Measurements from ENCODE around the gene KCTD4. TPM values are rescaled to one million over a fixed set of nuclear protein-coding genes. Genes with fewer than 3 reads are reported as not detected.
"Not testable (repeated sequence)": the region's sequence is repeated elsewhere in the genome, so short reads cannot be mapped to it uniquely, and the experiment has no call there.

Gene KCTD4
- total RNA-seq (not detected), polyA plus RNA-seq (under 1 TPM in 1 of 3 donors, not detected in 2; 0.16 TPM), total RNA-seq (0 reads per million in 6 experiments)

- Mint-ChIP-seq H3K36me3 (peaks cover 0 to 36% (median 18%) of the 10 kb centered on the region in 3 donors), H3K27ac (no peak within 1 kb of the TSS), H3K9me3 (no peaks in the 10 kb centered on the region)
These were observed at the start of gene KCTD4 for GRCh38 chr13:45200701-45201232. Gene KCTD4, minus strand, starts transcription at chr13:45201045. Its CDS starts 6,478 bp downstream, at chr13:45194567.

GRCh38 chr13:45249662-45250061, 48.8 kb upstream of the KCTD4 start:
- Mint-ChIP-seq H3K27ac (no peak overlapping the region), H3K4me1 (peaks cover 0 to 2% (median 0%) of the 10 kb centered on the region in 4 donors), H3K36me3 (peaks cover 0 to 25% (median 13%) of the 10 kb centered on the region in 3 donors), H3K27me3 (no peaks in the 10 kb centered on the region), H3K9me3 (peaks cover 0 to 2% (median 0%) of the 10 kb centered on the region in 9 donors), H3K4me3 (no peak overlapping the region)
- ATAC-seq (no peak), DNase-seq (no peak)
- POLR2A ChIA-PET, result interaction anchor here (0.6 to 0.7 kb wide), 2 partner anchors 10 to 394 kb away, joined by 3 to 4 read pairs; no protein-coding TSS in a partner anchor

More at GRCh38 chr13:45200701-45201232, at the start of gene KCTD4:
- POLR2A ChIA-PET, result no interaction called here
- Mint-ChIP-seq H3K4me1 (peaks cover 0 to 13% (median 8%) of the 10 kb centered on the region in 4 donors), H3K4me3 (no peak within 1 kb of the TSS), H3K27me3 (no peaks in the 10 kb centered on the region)
- DNase-seq (no peak), ATAC-seq (no peak)

- H3K4me1 Mint-ChIP-seq, result peaks cover 2 to 15% (median 8%) of the 10 kb centered on the region in 4 donors
- H3K9me3 Mint-ChIP-seq, H3K36me3 Mint-ChIP-seq, H3K4me3 Mint-ChIP-seq, DNase-seq, POLR2A ChIA-PET, H3K27me3 Mint-ChIP-seq, H3K27ac Mint-ChIP-seq, ATAC-seq: not testable (repeated sequence)
These were observed 43.9 kb upstream of the KCTD4 start for GRCh38 chr13:45244736-45245135.

GRCh38 chr13:45243077-45243476, 42.2 kb upstream of the KCTD4 start:
- ATAC-seq, result no peak
- POLR2A ChIA-PET, result no interaction called here

GRCh38 chr13:45242524-45242923, 41.7 kb upstream of the KCTD4 start:
- ATAC-seq, result no peak
- H3K4me3 Mint-ChIP-seq, result no peak overlapping the region
- DNase-seq, result no peak
- H3K4me1 Mint-ChIP-seq, result peaks cover 4 to 15% (median 10%) of the 10 kb centered on the region in 4 donors
- POLR2A ChIA-PET, result no interaction called here
- H3K36me3 Mint-ChIP-seq, result peaks cover 0 to 12% (median 2%) of the 10 kb centered on the region in 3 donors
- peak overlapping the region in 1 of 10 donors; percentile 12 for H3K27ac Mint-ChIP-seq
- no peaks in the 10 kb centered on the region for H3K27me3 Mint-ChIP-seq
- H3K9me3 Mint-ChIP-seq, result peaks cover 0 to 2% (median 0%) of the 10 kb centered on the region in 9 donors

More at GRCh38 chr13:45243077-45243476, 42.2 kb upstream of the KCTD4 start:
- Mint-ChIP-seq H3K27me3 (no peaks in the 10 kb centered on the region), H3K36me3 (peaks cover 0 to 11% (median 5%) of the 10 kb centered on the region in 3 donors), H3K4me1 (peaks cover 4 to 15% (median 10%) of the 10 kb centered on the region in 4 donors), H3K27ac (no peak overlapping the region), H3K4me3 (no peak overlapping the region), H3K9me3 (peaks cover 0 to 2% (median 0%) of the 10 kb centered on the region in 9 donors)
- no peak for DNase-seq

- no peak for ATAC-seq
- peaks cover 0 to 12% (median 0%) of the 10 kb centered on the region in 3 donors for H3K36me3 Mint-ChIP-seq
- H3K9me3 Mint-ChIP-seq, result peaks cover 0 to 2% (median 0%) of the 10 kb centered on the region in 9 donors
- H3K27me3 Mint-ChIP-seq, result no peaks in the 10 kb centered on the region
- H3K27ac Mint-ChIP-seq, result peak overlapping the region in 4 of 10 donors; percentile 3 to 12 (median 4)
- H3K4me1 Mint-ChIP-seq, result peaks cover 4 to 15% (median 10%) of the 10 kb centered on the region in 4 donors
- DNase-seq, result no peak
- H3K4me3 Mint-ChIP-seq, result no peak overlapping the region
- POLR2A ChIA-PET, result no interaction called here
These were observed 41.2 kb upstream of the KCTD4 start for GRCh38 chr13:45242070-45242469.

GRCh38 chr13:45240143-45240542, 39.3 kb upstream of the KCTD4 start:
- Mint-ChIP-seq H3K27me3 (no peaks in the 10 kb centered on the region), H3K36me3 (peaks cover 0 to 10% (median 0%) of the 10 kb centered on the region in 3 donors), H3K4me3 (no peak overlapping the region), H3K27ac (peak overlapping the region in 3 of 10 donors; percentile 7 to 37 (median 14)), H3K4me1 (peaks cover 4 to 15% (median 10%) of the 10 kb centered on the region in 4 donors), H3K9me3 (no peaks in the 10 kb centered on the region)
- no peak for ATAC-seq
- POLR2A ChIA-PET, result interaction anchor here (0.6 to 0.7 kb wide), 2 partner anchors 9 to 10 kb away, joined by 4 to 6 read pairs; no protein-coding TSS in a partner anchor
- DNase-seq, result no peak

GRCh38 chr13:45238945-45239795, 38.3 kb upstream of the KCTD4 start:
- ATAC-seq (no peak), DNase-seq (no peak)
- Mint-ChIP-seq H3K4me1 (peaks cover 4 to 15% (median 10%) of the 10 kb centered on the region in 4 donors), H3K4me3 (no peak overlapping the region), H3K27ac (peak overlapping the region in 1 of 10 donors; percentile 19), H3K9me3 (no peaks in the 10 kb centered on the region), H3K36me3 (peaks cover 0 to 10% (median 0%) of the 10 kb centered on the region in 3 donors), H3K27me3 (no peaks in the 10 kb centered on the region)
- POLR2A ChIA-PET, result interaction anchor here (0.6 to 0.7 kb wide), 2 partner anchors 9 to 10 kb away, joined by 4 to 6 read pairs; no protein-coding TSS in a partner anchor

- no peaks in the 10 kb centered on the region for H3K27me3 Mint-ChIP-seq
- no peak overlapping the region for H3K4me3 Mint-ChIP-seq
- no peak overlapping the region for H3K27ac Mint-ChIP-seq
- ATAC-seq (no peak), DNase-seq (no peak)
- POLR2A ChIA-PET, result no interaction called here
- no peaks in the 10 kb centered on the region for H3K9me3 Mint-ChIP-seq
- H3K4me1 Mint-ChIP-seq, result peaks cover 4 to 10% (median 7%) of the 10 kb centered on the region in 4 donors
- H3K36me3 Mint-ChIP-seq, result peaks cover 0 to 11% (median 4%) of the 10 kb centered on the region in 3 donors
These were observed 31.7 kb upstream of the KCTD4 start for GRCh38 chr13:45232591-45232990.

- Mint-ChIP-seq H3K27ac (peak overlapping the region in 1 of 10 donors; percentile 31), H3K27me3 (no peaks in the 10 kb centered on the region), H3K4me1 (peaks cover 4 to 10% (median 7%) of the 10 kb centered on the region in 4 donors), H3K4me3 (no peak overlapping the region), H3K9me3 (no peaks in the 10 kb centered on the region), H3K36me3 (peaks cover 0 to 12% (median 4%) of the 10 kb centered on the region in 3 donors)
- ATAC-seq (no peak), DNase-seq (no peak)
- POLR2A ChIA-PET, result interaction anchor here (0.5 kb wide), 1 partner anchor 276 kb away, joined by 3 read pairs; no protein-coding TSS in a partner anchor
These were observed 30.9 kb upstream of the KCTD4 start for GRCh38 chr13:45231722-45232121.

GRCh38 chr13:45231305-45231704, 30.5 kb upstream of the KCTD4 start:
- DNase-seq (no peak), ATAC-seq (no peak)
- Mint-ChIP-seq H3K27me3 (no peaks in the 10 kb centered on the region), H3K4me1 (peaks cover 4 to 10% (median 8%) of the 10 kb centered on the region in 4 donors), H3K27ac (peak overlapping the region in 1 of 10 donors; percentile 31), H3K9me3 (no peaks in the 10 kb centered on the region), H3K36me3 (peaks cover 0 to 13% (median 4%) of the 10 kb centered on the region in 3 donors), H3K4me3 (no peak overlapping the region)
- POLR2A ChIA-PET, result no interaction called here

- H3K9me3 Mint-ChIP-seq, result no peaks in the 10 kb centered on the region
- ATAC-seq (no peak), DNase-seq (no peak)
- H3K4me3 Mint-ChIP-seq, result no peak overlapping the region
- peaks cover 0 to 14% (median 4%) of the 10 kb centered on the region in 3 donors for H3K36me3 Mint-ChIP-seq
- H3K27ac Mint-ChIP-seq, result peak overlapping the region in 2 of 10 donors; percentile 6 to 16
- no peaks in the 10 kb centered on the region for H3K27me3 Mint-ChIP-seq
- POLR2A ChIA-PET, result no interaction called here
- H3K4me1 Mint-ChIP-seq, result peaks cover 4 to 10% (median 8%) of the 10 kb centered on the region in 4 donors
These were observed 28.3 kb upstream of the KCTD4 start for GRCh38 chr13:45229172-45229571.
